ENCODE data around the gene DNAJB2.
"Not testable (repeated sequence)": the region's sequence is repeated elsewhere in the genome, so short reads cannot be mapped to it uniquely, and the experiment has no call there.

The DNAJB2 gene

DNA sequence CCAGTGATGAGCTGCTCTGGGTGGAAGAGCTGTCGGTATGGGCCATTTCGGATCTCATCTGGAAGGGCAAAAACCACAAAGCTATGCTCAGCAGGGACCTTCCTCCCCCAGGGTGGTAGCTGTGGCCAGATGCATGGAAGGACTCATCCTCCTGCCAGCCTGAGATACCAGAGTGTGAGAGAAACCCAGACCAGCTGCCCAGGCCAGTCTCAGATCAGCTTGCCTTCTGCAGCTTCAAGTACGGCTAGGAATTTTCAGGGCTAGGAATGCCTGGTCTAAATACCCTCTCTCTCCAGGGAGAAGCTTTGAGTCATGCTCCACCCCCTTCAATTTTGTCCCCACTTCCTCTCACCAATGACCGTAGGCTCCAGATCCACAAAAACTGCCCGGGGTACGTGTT lies 27.5 kb upstream of the DNAJB2 start:
- TF ChIP-seq ZFX (IDR thresholded peaks at IDR 0.05), result no peak
- TF ChIP-seq, protein P1, sequence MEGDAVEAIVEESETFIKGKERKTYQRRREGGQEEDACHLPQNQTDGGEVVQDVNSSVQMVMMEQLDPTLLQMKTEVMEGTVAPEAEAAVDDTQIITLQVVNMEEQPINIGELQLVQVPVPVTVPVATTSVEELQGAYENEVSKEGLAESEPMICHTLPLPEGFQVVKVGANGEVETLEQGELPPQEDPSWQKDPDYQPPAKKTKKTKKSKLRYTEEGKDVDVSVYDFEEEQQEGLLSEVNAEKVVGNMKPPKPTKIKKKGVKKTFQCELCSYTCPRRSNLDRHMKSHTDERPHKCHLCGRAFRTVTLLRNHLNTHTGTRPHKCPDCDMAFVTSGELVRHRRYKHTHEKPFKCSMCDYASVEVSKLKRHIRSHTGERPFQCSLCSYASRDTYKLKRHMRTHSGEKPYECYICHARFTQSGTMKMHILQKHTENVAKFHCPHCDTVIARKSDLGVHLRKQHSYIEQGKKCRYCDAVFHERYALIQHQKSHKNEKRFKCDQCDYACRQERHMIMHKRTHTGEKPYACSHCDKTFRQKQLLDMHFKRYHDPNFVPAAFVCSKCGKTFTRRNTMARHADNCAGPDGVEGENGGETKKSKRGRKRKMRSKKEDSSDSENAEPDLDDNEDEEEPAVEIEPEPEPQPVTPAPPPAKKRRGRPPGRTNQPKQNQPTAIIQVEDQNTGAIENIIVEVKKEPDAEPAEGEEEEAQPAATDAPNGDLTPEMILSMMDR (conservative IDR thresholded peaks at IDR 0.05), result no peak
- peak overlapping the region; percentile 84 for H3K27ac ChIP-seq

DNA sequence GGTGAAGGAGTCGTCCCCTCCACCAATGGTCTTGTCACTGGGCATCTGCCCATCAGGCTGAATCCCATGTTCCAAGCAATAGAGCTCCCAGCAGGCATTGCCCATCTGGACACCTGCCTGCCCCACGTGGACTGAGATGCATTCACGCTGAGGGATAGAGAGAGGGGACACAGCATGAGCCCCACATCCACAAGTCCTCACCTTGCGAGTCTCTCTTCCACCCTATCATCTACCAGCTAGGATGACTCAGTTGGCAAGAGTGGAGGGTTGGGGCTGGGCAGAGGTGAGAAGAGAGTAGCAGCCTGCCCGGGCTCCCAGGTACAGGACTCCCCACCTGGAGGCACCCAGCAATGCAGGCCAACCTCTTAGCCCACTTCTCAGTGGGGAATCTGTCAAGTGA lies 27.1 kb upstream of the DNAJB2 start:
- H3K27ac ChIP-seq, result peak overlapping the region; percentile 84
- TF ChIP-seq, protein P1 (conservative IDR thresholded peaks at IDR 0.05), result no peak
- no peak for TF ChIP-seq ZFX (IDR thresholded peaks at IDR 0.05)

DNA sequence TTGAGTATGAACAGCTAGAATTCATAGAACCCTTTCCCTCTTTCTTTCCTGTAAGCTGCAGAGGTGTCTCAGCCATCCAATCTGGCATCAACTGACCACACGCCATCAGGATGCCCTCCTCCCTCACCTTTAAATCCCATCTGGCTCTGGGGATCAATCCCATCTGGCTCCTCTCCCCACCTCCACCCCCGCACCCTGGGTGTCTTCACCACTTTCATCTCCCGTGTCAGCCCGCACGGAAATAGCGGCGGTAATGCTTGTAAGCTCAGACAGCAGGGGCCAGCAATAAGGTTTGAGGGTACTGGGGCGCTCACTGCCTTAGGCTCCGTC lies 26.6 kb upstream of the DNAJB2 start:
- H3K27ac ChIP-seq, result peak overlapping the region; percentile 84
- no peak for TF ChIP-seq ZFX (IDR thresholded peaks at IDR 0.05)
- TF ChIP-seq, protein P1 (conservative IDR thresholded peaks at IDR 0.05), result no peak

DNA sequence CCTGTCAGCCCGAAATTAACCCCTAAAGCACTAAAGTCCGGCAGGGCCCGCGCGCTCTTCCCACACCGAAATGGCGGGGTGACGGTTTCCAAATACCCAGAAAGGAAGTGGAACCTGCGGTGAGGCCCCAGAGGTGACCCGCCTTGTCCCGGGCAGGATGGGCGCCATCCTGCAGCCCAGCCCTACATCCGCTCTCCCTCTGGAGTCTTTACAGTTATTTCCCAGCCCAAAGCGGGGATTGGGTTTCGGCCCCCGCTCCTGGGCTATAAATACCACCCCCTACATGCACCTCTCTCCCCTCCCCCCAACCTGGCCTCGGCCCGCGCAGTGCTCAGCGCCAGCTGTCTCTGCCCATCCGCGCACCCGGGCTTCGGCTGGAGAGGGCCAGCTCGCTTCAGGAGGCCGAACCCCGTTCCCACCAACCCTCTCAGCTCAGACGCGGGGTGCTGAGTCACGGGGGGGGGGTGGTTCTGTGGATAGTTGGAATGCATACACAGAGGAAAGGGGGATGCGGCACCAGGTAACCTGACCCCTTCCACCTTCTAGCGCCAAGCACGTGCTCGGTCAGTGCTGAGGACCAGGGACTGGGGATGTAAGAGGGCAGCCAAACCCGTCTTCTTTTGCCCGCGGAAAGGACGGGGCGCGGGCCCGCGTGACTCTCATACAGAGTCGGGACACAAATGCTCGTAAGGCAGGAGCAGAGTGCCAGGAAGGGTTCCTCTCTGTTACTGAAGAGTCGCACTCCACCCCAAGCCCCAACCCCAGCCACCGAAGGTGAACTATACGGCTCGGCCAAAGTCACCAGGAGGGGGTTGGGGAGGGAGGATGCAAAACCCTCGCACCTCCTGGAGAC lies 26.0 kb upstream of the DNAJB2 start, which contains the start of gene TUBA4B:
TUBA4B (plus strand) TSS at position 344 of the 853 bp plus-strand sequence; CDS start at position 509, 165 bp downstream.
- H3K27ac ChIP-seq, result peak within 1 kb of the TSS; percentile 84
- TF ChIP-seq, protein P1 (conservative IDR thresholded peaks at IDR 0.05), result no peak
- TF ChIP-seq ZFX (IDR thresholded peaks at IDR 0.05), result peak; percentile 41; the same call in 1 of the 2 replicates

DNA sequence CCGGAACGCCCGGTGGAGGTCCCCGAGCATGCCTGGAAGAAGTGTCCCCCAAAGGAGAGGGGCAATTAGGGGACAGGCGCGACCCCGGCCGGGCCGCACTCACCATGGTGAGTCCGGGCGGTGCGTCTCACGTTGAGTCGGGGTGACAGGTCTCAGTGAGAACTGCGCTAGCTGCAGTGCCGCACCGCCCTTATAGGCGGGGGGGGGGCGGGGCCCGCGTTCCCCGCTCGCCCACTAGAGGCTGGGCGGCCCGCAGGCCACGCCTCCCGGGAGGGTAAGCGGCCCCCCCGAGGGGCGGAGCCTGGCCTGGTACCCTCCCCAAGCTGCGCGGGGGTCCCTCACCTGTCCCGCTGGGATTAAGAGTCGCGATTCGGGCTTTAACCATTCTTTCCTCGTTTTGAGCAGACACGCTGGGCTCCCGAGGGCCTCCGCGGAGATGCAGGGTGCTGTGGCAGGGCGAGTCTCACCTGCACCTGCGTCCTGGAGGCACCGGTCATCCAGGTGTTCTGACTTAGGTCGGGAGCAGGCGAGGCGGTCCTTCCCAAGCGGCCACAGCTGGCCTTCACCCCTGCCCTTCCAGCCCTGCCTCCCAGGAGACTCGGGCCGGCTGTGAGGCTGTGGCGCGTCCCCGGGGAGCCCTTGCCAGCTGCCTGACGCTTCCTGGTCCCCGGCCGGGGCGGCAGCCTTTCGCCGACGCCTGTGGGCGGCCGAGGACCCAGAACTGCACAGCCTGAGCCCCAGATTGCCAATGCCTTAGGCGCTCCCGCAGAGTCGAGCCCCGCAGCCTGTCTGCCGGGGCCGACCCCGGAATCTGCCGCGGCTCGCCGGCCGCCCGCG lies 25.2 kb upstream of the DNAJB2 start, which contains the start of gene TUBA4A:
TUBA4A (minus strand) TSS at position 166 of the 837 bp plus-strand sequence; CDS start at position 106, 60 bp downstream.
- H3K27ac ChIP-seq, result peak within 1 kb of the TSS; percentile 84
- TF ChIP-seq, protein P1 (conservative IDR thresholded peaks at IDR 0.05), result no peak
- TF ChIP-seq ZFX (IDR thresholded peaks at IDR 0.05), result no peak

DNA sequence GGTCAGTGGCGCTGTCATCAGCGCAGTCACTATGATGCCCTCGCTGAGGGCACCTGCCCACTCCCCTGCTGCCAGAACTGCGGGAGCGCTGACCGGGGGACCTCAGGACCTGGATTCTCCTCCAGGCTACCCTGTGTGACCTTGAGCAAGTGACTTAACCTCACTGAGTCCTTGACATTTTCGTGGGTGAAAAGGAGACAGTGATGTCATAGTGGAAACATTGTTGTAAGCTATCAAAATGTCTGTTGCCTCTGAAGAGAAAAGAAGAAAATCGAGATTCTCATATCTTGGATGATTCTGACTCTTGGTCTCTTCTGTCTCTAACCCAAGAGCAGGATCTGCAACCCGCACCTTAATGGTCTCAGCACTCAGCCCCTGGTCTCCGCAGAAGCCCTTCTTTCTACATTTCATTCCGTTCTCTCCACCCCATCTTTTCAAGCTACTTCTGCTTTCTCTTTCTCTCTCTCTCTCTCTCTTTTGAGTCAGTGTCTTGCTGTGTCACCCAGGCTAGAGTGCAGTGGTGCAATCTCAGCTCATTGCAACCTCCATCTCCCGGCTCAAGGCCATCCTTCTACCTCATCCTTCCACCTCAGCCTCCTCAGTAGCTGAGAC lies 24.5 kb upstream of the DNAJB2 start:
- H3K27ac ChIP-seq, result peak overlapping the region; percentile 84; the same call in 1 of the 2 replicates
- no peak for TF ChIP-seq ZFX (IDR thresholded peaks at IDR 0.05)
- TF ChIP-seq, protein P1 (conservative IDR thresholded peaks at IDR 0.05), result no peak

DNA sequence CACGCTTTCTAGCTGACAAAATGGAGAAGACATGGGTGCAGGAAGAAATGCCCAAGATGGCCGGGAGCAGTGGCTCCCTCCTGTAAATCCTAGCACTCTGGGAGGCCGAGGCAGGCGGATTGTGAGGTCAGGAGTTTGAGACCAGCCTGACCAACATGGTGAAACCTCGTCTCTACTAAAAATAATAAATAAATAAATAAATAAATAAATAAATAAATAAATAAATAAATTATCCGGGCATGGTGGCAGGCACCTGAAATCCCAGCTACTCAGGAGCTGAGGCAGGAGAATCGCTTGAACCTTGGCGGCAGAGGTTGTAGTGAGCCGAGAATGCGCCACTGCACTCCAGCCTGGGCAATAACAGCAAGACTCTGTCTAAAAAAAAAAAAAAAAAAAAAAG lies 20.2 kb upstream of the DNAJB2 start:
- H3K27ac ChIP-seq, result not testable (repeated sequence)

Measured in C4-2B (cell line).